HepG2 (cell line): ENCODE measurements around the gene RPH3AL. TPM values are rescaled to one million over a fixed set of nuclear protein-coding genes. Genes with fewer than 3 reads are reported as not detected.

Experiments
- ARID4A ChIP-seq: sonication (generic); formaldehyde crosslinking; IDR thresholded peaks from 2 replicates; pipeline ENCODE4 v1.5.0; 2020; ENCODE audit warnings: mild to moderate bottlenecking, missing genetic modification reagents, borderline replicate concordance
- BORCS8-MEF2B ChIP-seq: sonication (generic); formaldehyde crosslinking; IDR thresholded peaks from 2 replicates; pipeline ENCODE4 v1.8.0; 2022; ENCODE audit warnings: mild to moderate bottlenecking, missing genetic modification reagents
- CAMTA2 ChIP-seq: sonication (generic); formaldehyde crosslinking; IDR thresholded peaks from 2 replicates; pipeline ENCODE4 v1.4.0; 2020; ENCODE audit warnings: mild to moderate bottlenecking, missing genetic modification reagents, borderline replicate concordance
- CBX2 ChIP-seq, 2 experiments: fragments of 200-600 bp in 1 of 2; sonication (generic); formaldehyde crosslinking in 1 of 2; IDR thresholded peaks; 2 replicates each; pipeline versions ENCODE4 v1.7.0 to v1.8.1; 2018 to 2022; ENCODE audit warnings: low read depth in 2 of 2, low read length in 1 of 2, mild to moderate bottlenecking in 1 of 2, missing genetic modification reagents in 1 of 2
- FLYWCH1 ChIP-seq: sonication (generic); formaldehyde crosslinking; IDR thresholded peaks from 2 replicates; pipeline ENCODE4 v1.8.1; 2023; ENCODE audit warnings: mild to moderate bottlenecking, missing genetic modification reagents
- FOXA1 ChIP-seq, 2 experiments: fragments of 450-650 bp in 1 of 2; sonication (generic) in 1 of 2; formaldehyde crosslinking in 1 of 2; IDR thresholded peaks; 2 replicates each; pipeline versions ENCODE4 v1.4.0 to v1.6.1; 2016 to 2020; ENCODE audit warnings: missing genetic modification reagents in 1 of 2
- IKZF4 ChIP-seq: sonication (generic); formaldehyde crosslinking; IDR thresholded peaks from 2 replicates; pipeline ENCODE4 v1.5.1; 2020; ENCODE audit warnings: borderline replicate concordance, mild to moderate bottlenecking, low read depth, missing genetic modification reagents; ENCODE audit errors: not compliant biosample characterization
- KLF15 ChIP-seq: sonication (generic); formaldehyde crosslinking; IDR thresholded peaks from 2 replicates; pipeline ENCODE4 v1.8.1; 2023; ENCODE audit warnings: borderline replicate concordance, mild to moderate bottlenecking, inconsistent platforms, missing genetic modification reagents, mixed read lengths
- NFE2L2 ChIP-seq: fragments of 150-350 bp; IDR thresholded peaks from 2 replicates; pipeline ENCODE4 v1.6.1; 2014; ENCODE audit warnings: low read length
- REST ChIP-seq, 2 experiments: IDR thresholded peaks; 2 replicates each; pipeline ENCODE4 v1.6.1; 2011 to 2012; ENCODE audit warnings: low read length in 2 of 2, borderline replicate concordance in 1 of 2, low read depth in 1 of 2, mild to moderate bottlenecking in 1 of 2, moderate library complexity in 1 of 2
- RXRB ChIP-seq: IDR thresholded peaks from 2 replicates; pipeline ENCODE4 v1.6.1; 2016; ENCODE audit warnings: borderline replicate concordance, missing genetic modification reagents, missing compliant biosample characterization
- SOX5 ChIP-seq: IDR thresholded peaks from 2 replicates; pipeline ENCODE4 v1.6.1; 2016; ENCODE audit warnings: borderline replicate concordance
- STAT6 ChIP-seq: sonication (generic); formaldehyde crosslinking; IDR thresholded peaks from 2 replicates; pipeline ENCODE4 v1.4.0; 2020; ENCODE audit warnings: missing genetic modification reagents, mild to moderate bottlenecking, borderline replicate concordance
- ZMAT3 ChIP-seq: sonication (generic); formaldehyde crosslinking; conservative IDR thresholded peaks from 2 replicates; pipeline ENCODE4 v1.7.0; 2021; ENCODE audit warnings: missing genetic modification reagents
- ZNF143 ChIP-seq: sonication (generic); formaldehyde crosslinking; IDR thresholded peaks from 2 replicates; pipeline ENCODE4 v1.4.0; 2020; ENCODE audit warnings: missing genetic modification reagents
- ZNF180 ChIP-seq: sonication (generic); formaldehyde crosslinking; IDR thresholded peaks from 2 replicates; pipeline ENCODE4 v1.4.0; 2020; ENCODE audit warnings: low read depth, missing genetic modification reagents, borderline replicate concordance
- ZNF460 ChIP-seq: sonication (generic); formaldehyde crosslinking; IDR thresholded peaks from 2 replicates; pipeline ENCODE4 v1.5.1; 2020; ENCODE audit warnings: missing genetic modification reagents, mild to moderate bottlenecking, borderline replicate concordance
- polyA plus RNA-seq, 8 experiments: library from polyadenylated mRNA; depleted of rRNA in 3 of 8; stranded (reverse) in 7 of 8; unstranded in 1 of 8; fragments of >200 nt; fragmentation: Illumina TruSeq in 4 of 8; extraction: Trizol in 4 of 8; gene quantifications; 2 replicates each; pipeline versions ENCODE4 v1.2.1 to v1.2.3, GENCODE V29; 2011 to 2016; ENCODE audit warnings: low read depth in 4 of 8, missing spikeins in 1 of 8, mixed read lengths in 1 of 8; ENCODE audit not compliant: insufficient read depth in 1 of 8
- total RNA-seq, 5 experiments: library from RNA; depleted of rRNA; stranded (reverse); fragments of >200 nt; fragmentation: Illumina TruSeq; extraction: Trizol; gene quantifications; 2 replicates each; pipeline ENCODE4 v1.2.3, GENCODE V29; 2016; ENCODE audit warnings: low read depth in 1 of 5

Gene RPH3AL
- total and polyA plus RNA-seq, 2 of the 13 experiments (the other 11 are each of a cell fraction or from before 2014, with no cell fraction given), result 7.8 to 16.4 TPM

GRCh38 chr17:348692-349425, 3.7 kb downstream of the RPH3AL start (continued):
- TF ChIP-seq STAT6 (no peak), ZNF180 (no peak), SOX5 (CRISPR knock-in tag) (peak; percentile 95), REST (IDR thresholded peaks at IDR 0.05; ENCODE audit: borderline replicate concordance in 1 of 2, low read depth in 1 of 2, low read length in 2 of 2) (no peak), RXRB (peak; percentile 84), FOXA1 (IDR thresholded peaks at IDR 0.05) (no peak), FOXA1 (CRISPR knock-in tag; IDR thresholded peaks at IDR 0.05) (peak; percentile 72), CBX2 (IDR thresholded peaks at IDR 0.05; ENCODE audit: low read depth, low read length) (no peak), CBX2 (CRISPR knock-in tag; IDR thresholded peaks at IDR 0.05; ENCODE audit: low read depth) (no peak), IKZF4 (CRISPR knock-in tag) (no peak), KLF15 (CRISPR knock-in tag) (no peak), BORCS8-MEF2B (CRISPR knock-in tag) (0 out of 2 replicates have a peak, but pooled peaks have one; percentile 12), CAMTA2 (CRISPR knock-in tag) (no peak), ARID4A (peak; percentile 68; the same call in 1 of the 2 replicates), ZNF143 (CRISPR knock-in tag) (no peak; the same call in 1 of the 2 replicates), ZMAT3 (CRISPR knock-in tag) (0 out of 2 replicates have a peak, but pooled peaks have one; percentile 63), ZNF460 (CRISPR knock-in tag) (no peak), FLYWCH1 (CRISPR knock-in tag) (no peak), NFE2L2 (no peak)
